Measurements from ENCODE around the gene EPHX1. TPM values are rescaled to one million over a fixed set of nuclear protein-coding genes. Genes with fewer than 3 reads are reported as not detected.

EPHX1 gene
- total RNA-seq, 6 donors from 2014 or later, result 82.8 to 205 (median 141) TPM

DNA sequence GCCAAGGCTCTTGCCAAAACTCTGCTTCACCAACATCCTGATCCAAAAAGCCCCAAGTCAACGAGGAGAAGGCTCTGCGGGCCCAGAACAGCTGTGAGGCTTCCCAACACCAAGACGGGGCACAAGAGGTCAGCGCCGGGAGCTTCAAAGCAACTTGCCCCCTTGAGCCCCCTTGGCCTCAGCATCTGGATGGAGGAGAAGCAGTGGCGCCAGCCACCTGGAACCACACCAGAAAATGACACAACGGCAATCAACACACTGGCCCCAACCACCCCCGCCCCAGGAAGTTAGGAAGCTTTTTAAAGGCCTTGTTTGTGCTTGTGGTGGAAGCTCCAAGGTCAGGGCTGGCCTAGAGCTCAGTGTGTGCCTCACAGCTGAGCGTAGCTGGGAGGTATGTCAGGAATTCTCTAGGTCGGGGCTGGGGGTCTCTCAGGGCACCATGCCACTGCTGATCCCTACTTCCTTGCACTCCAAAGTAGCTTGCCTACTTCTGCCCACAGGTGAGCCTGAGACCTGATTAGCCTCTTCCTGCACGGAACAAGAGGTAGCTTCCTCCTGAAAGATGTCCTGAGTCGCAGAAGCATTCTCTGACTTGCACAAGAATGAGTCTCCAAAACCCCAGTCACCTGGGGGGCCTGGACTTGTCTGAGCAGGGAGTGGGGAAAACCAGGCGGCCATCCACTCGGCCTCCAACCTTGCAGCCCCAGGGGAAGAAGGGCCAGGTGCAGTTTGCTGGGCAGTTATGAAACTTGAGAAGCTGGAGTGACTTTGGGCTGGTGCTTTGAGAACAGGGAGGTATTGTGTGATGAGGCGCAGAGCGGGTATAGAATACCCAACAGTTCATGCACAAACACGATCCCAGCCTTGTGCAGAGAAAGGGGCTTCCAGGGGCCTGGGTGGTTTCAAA lies 42.0 kb upstream of the EPHX1 start:
- TF ChIP-seq CTCF (IDR thresholded peaks at IDR 0.05) (no peak), EP300 (IDR thresholded peaks at IDR 0.05) (peak in 2 of 4 donors; percentile 17 to 27), POLR2AphosphoS5 (IDR thresholded peaks at IDR 0.05) (peak; percentile 75 to 82)
- Histone ChIP-seq H3K36me3 (no peaks in the 10 kb centered on the region), H3K27me3 (no peaks in the 10 kb centered on the region), H3K27ac (peak overlapping the region; percentile 37 to 78 (median 42)), H3K9me3 (no peaks in the 10 kb centered on the region), H3K4me3 (no peak overlapping the region), H3K4me1 (peaks cover 28 to 65% (median 39%) of the 10 kb centered on the region in 4 donors)
- WGBS, 2 donors, result 71 to 73% methylated on average over 15 to 16 of the region's 17 CpGs
- peak; percentile 39 to 57 for ATAC-seq (ENCODE audit: low FRiP score in 2 of 2)
- peak; percentile 34 to 47 for DNase-seq

DNA sequence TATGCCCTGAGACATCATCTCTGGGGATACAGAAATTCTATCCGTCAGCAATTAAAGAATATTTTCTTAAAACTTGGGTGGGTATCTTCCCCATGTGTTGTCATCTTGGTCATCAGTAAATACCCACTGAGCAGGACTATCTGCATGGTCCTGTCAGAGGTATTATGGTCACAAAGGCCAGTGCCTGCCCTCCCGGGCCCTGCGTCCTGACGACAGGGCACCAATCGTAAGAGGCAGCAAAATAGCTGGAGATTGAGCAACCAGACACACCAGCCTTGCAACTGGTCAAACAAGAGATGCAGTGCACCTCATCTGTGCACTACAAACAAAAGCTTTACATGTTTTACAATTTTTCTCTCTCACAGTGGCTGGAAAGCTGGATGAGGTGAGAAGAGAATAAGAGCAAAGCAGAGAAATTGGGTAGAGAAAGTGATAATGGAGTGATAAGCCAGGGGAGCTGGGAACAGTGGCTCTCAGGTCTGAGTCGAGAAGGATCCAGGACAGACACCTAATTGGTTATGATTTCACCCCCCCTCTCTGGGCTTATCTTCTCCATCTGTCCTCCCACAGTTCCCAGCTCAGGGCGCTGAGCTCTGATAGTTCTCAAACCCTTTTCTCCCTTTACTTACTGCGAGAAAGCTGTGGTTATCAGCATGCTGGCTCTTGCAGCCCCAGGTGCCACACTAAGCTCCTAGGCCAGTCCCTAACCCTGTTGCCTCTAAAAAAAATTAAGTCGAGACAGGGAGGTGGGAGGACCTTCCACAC lies 41.1 kb upstream of the EPHX1 start:
- H3K36me3 ChIP-seq, result no peaks in the 10 kb centered on the region
- peak overlapping the region in 3 of 4 donors; percentile 37 to 78 (median 44) for H3K27ac ChIP-seq
- H3K27me3 ChIP-seq, result no peaks in the 10 kb centered on the region
- DNase-seq (peak in 1 of 2 donors; percentile 18), ATAC-seq (ENCODE audit: low FRiP score in 2 of 2) (no peak)
- peaks cover 26 to 59% (median 35%) of the 10 kb centered on the region in 4 donors for H3K4me1 ChIP-seq
- WGBS, 2 donors, result 65 to 74% methylated on average over 9 of the region's 9 CpGs
- TF ChIP-seq CTCF (IDR thresholded peaks at IDR 0.05), result no peak
- no peak for TF ChIP-seq POLR2AphosphoS5 (IDR thresholded peaks at IDR 0.05)
- no peak for TF ChIP-seq POLR2A (IDR thresholded peaks at IDR 0.05)
- no peak for TF ChIP-seq EP300 (IDR thresholded peaks at IDR 0.05)
- no peaks in the 10 kb centered on the region for H3K9me3 ChIP-seq
- no peak overlapping the region for H3K4me3 ChIP-seq

DNA sequence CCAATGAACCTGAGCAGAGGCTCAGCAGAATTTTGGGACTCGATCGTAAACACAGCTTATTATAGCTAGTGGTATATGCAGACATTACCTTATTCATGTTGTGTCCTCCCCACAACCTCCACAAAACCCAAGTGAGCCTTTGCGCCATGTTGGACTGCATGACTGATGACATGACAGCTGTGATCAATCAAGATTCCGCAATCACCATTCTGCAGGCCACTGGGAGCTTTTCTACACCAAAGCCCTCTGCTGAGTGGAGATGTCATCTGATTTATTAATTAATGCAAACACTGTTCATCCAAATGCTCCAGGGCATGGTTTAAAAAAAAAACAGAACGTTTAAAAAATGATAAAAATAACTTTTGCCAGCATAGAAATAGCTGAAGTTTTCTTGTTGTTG lies 40.2 kb upstream of the EPHX1 start:
- Histone ChIP-seq H3K4me1 (peaks cover 22 to 53% (median 28%) of the 10 kb centered on the region in 4 donors), H3K4me3 (no peak overlapping the region), H3K27ac (no peak overlapping the region), H3K27me3 (no peaks in the 10 kb centered on the region), H3K9me3 (no peaks in the 10 kb centered on the region), H3K36me3 (no peaks in the 10 kb centered on the region)
- DNase-seq, result no peak
- ATAC-seq (ENCODE audit: low FRiP score in 2 of 2), result no peak
- TF ChIP-seq EP300 (IDR thresholded peaks at IDR 0.05) (no peak), CTCF (IDR thresholded peaks at IDR 0.05) (no peak), POLR2A (IDR thresholded peaks at IDR 0.05) (no peak), POLR2AphosphoS5 (IDR thresholded peaks at IDR 0.05) (no peak)
- 87% methylated on average over 5 of the region's 5 CpGs for WGBS, 2 donors

DNA sequence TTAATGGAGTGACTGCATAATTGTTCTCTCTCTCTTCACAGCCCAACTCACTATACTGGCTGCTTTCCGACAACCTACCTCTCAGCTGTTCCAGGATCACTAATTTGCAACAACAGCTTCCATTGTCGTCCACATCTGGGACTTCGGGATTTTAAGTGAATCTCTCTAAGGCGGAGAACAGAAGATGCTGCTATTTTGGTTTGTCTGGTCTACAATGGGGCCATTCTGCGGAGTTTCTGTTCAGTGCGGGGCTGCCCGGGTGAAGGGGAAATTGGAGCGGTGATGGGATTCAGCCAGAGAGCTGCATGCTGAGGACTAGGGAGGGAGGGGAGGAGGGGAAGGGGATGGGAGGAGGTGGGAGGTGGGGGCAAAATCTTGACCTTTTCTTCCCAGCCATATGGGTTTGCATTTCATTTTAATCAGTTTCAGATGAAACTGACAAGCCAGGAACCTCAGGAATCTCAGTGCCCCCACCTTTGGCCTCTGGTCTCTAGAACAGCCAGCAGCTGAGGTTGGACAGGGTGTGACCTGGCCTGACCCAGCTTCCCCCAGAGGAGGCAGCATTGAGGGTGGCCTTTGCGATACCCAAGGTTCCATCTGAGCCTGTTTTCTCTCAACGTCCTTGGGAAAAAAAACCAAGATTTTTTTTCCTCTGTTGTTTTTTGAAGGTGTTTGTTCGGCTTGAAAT lies 39.2 kb upstream of the EPHX1 start:
- Histone ChIP-seq H3K4me1 (peaks cover 22 to 53% (median 28%) of the 10 kb centered on the region in 4 donors), H3K27ac (peak overlapping the region in 2 of 4 donors; percentile 30 to 77), H3K9me3 (no peaks in the 10 kb centered on the region), H3K4me3 (no peak overlapping the region), H3K27me3 (no peaks in the 10 kb centered on the region), H3K36me3 (no peaks in the 10 kb centered on the region)
- ATAC-seq (ENCODE audit: low FRiP score in 2 of 2) (no peak), DNase-seq (peak in 1 of 2 donors; percentile 4)
- 87 to 91% methylated on average over 11 of the region's 11 CpGs for WGBS, 2 donors
- TF ChIP-seq POLR2AphosphoS5 (IDR thresholded peaks at IDR 0.05), result no peak
- no peak for TF ChIP-seq EP300 (IDR thresholded peaks at IDR 0.05)
- TF ChIP-seq CTCF (IDR thresholded peaks at IDR 0.05), result no peak
- no peak for TF ChIP-seq POLR2A (IDR thresholded peaks at IDR 0.05)

Measured in upper lobe of left lung (tissue), 6 donors.